Calu3 (cell line): ENCODE results near the gene FUT4. TPM values are rescaled to one million over a fixed set of nuclear protein-coding genes. Genes with fewer than 3 reads are reported as not detected.

Source experiments
- BruUV-seq: library from RNA; stranded (reverse); fragments of 400-500 nt; replicated peaks from 2 replicates; lab custom pipeline; 2021; lab: Mats Ljungman, UMichigan
- CTCF ChIA-PET: fragments of 300-600 bp; sonication (Branson Sonifier 250); formaldehyde crosslinking; loops from one replicate; lab custom pipeline; 2022; ENCODE audit warnings: antibody characterized with exemption; lab: Charles Lee
- DNase-seq: peaks from one replicate; pipeline ENCODE4 v3.0.0; 2022
- H3K27ac Mint-ChIP-seq: one replicate; pipeline ENCODE4 v1.8.0; 2022; ENCODE audit warnings: mixed read lengths; ENCODE audit not compliant: unreplicated experiment
- H3K27me3 Mint-ChIP-seq: one replicate; pipeline ENCODE4 v1.8.0; 2022; ENCODE audit warnings: mixed read lengths; ENCODE audit not compliant: unreplicated experiment
- H3K36me3 Mint-ChIP-seq: one replicate; pipeline ENCODE4 v1.8.0; 2022; ENCODE audit warnings: mild to moderate bottlenecking, moderate library complexity, mixed read lengths; ENCODE audit not compliant: insufficient read depth, unreplicated experiment
- H3K4me1 Mint-ChIP-seq: one replicate; pipeline ENCODE4 v1.8.0; 2022; ENCODE audit warnings: mild to moderate bottlenecking, low read depth, mixed read lengths; ENCODE audit not compliant: unreplicated experiment
- H3K4me3 Mint-ChIP-seq: one replicate; pipeline ENCODE4 v1.8.0; 2022; ENCODE audit warnings: mild to moderate bottlenecking, low read depth, moderate library complexity, mixed read lengths; ENCODE audit not compliant: unreplicated experiment
- H3K9me3 Mint-ChIP-seq: one replicate; pipeline ENCODE4 v1.8.0; 2022; ENCODE audit warnings: low read depth, mixed read lengths; ENCODE audit not compliant: unreplicated experiment
- CTCF ChIP-seq: fragments of 200-600 bp; IDR thresholded peaks from one replicate; pipeline ENCODE4 v1.8.0; 2022; ENCODE audit warnings: antibody characterized with exemption; ENCODE audit not compliant: unreplicated experiment
- intact Hi-C: fragments of 100-400 bp; cut with micrococcal nuclease; formaldehyde crosslinking; loops from one replicate; pipeline ENCODE4 v1.10.0; 2022; ENCODE audit not compliant: unreplicated experiment
- total RNA-seq: library from RNA; stranded (reverse); gene quantifications from 2 replicates; pipeline ENCODE4 v1.2.3, GENCODE V29; 2022

Gene FUT4
- total RNA-seq, 1 experiment from 2014 or later = 28.6 TPM

GRCh38 chr11:94584978-94585377 lies 41.3 kb downstream of the FUT4 start:
- no peak for TF ChIP-seq CTCF
- no peak for DNase-seq
- Mint-ChIP-seq H3K27me3 (no peaks in the 10 kb centered on the region), H3K9me3 (no peaks in the 10 kb centered on the region), H3K4me3 (no peak overlapping the region), H3K27ac (no peak overlapping the region), H3K36me3 (peaks cover 8% of the 10 kb centered on the region), H3K4me1 (peaks cover 70% of the 10 kb centered on the region)
- CTCF ChIA-PET = no interaction called here
- no TSS peak for BruUV-seq
- intact Hi-C loops = loop anchor here (5.0 kb wide), 1 partner anchor 38 kb away; no protein-coding TSS in a partner anchor

GRCh38 chr11:94585399-94585798 lies 41.7 kb downstream of the FUT4 start:
- no peaks in the 10 kb centered on the region for H3K9me3 Mint-ChIP-seq
- H3K27me3 Mint-ChIP-seq = no peaks in the 10 kb centered on the region
- CTCF ChIA-PET = no interaction called here
- intact Hi-C loops = loop anchor here (5.0 kb wide), 1 partner anchor 38 kb away; no protein-coding TSS in a partner anchor
- peaks cover 10% of the 10 kb centered on the region for H3K36me3 Mint-ChIP-seq
- peaks cover 74% of the 10 kb centered on the region for H3K4me1 Mint-ChIP-seq
- H3K4me3 Mint-ChIP-seq = no peak overlapping the region
- no peak overlapping the region for H3K27ac Mint-ChIP-seq
- BruUV-seq = no TSS peak
- no peak for DNase-seq
- TF ChIP-seq CTCF = no peak

GRCh38 chr11:94586546-94586945 lies 42.8 kb downstream of the FUT4 start:
- no peak for TF ChIP-seq CTCF
- DNase-seq = no peak
- BruUV-seq = no TSS peak
- peaks cover 80% of the 10 kb centered on the region for H3K4me1 Mint-ChIP-seq
- peaks cover 15% of the 10 kb centered on the region for H3K36me3 Mint-ChIP-seq
- CTCF ChIA-PET = interaction anchor here (1.0 to 1.5 kb wide), 4 partner anchors 15 to 67 kb away, joined by 3 read pairs; no protein-coding TSS in a partner anchor
- no peaks in the 10 kb centered on the region for H3K27me3 Mint-ChIP-seq
- H3K27ac Mint-ChIP-seq = no peak overlapping the region
- no peak overlapping the region for H3K4me3 Mint-ChIP-seq
- intact Hi-C loops = loop anchor here (5.0 kb wide), 1 partner anchor 39 kb away; no protein-coding TSS in a partner anchor
- H3K9me3 Mint-ChIP-seq = no peaks in the 10 kb centered on the region

GRCh38 chr11:94586978-94587377 lies 43.3 kb downstream of the FUT4 start:
- H3K36me3 Mint-ChIP-seq = peaks cover 15% of the 10 kb centered on the region
- H3K9me3 Mint-ChIP-seq = no peaks in the 10 kb centered on the region
- DNase-seq = peak; percentile 10
- peaks cover 76% of the 10 kb centered on the region for H3K4me1 Mint-ChIP-seq
- no peaks in the 10 kb centered on the region for H3K27me3 Mint-ChIP-seq
- CTCF ChIA-PET = interaction anchor here (0.8 to 1.5 kb wide), 5 partner anchors 15 to 154 kb away, joined by 3 read pairs; no protein-coding TSS in a partner anchor
- BruUV-seq = no TSS peak
- no peak overlapping the region for H3K4me3 Mint-ChIP-seq
- H3K27ac Mint-ChIP-seq = peak overlapping the region; percentile 16
- no peak for TF ChIP-seq CTCF
- intact Hi-C loops = loop anchor here (5.0 kb wide), 1 partner anchor 40 kb away; no protein-coding TSS in a partner anchor
